Middle frontal gyrus (tissue), 1 donor: ENCODE measurements around the gene DUOXA1.
"Not testable (repeated sequence)": the region's sequence is repeated elsewhere in the genome, so short reads cannot be mapped to it uniquely, and the experiment has no call there.

Source experiments
- DNase-seq: peaks from one replicate; pipeline ENCODE4 v3.0.0-alpha.2; 2015; ENCODE audit warnings: low spot score; ENCODE audit errors: extremely low spot score

The DUOXA1 gene

GRCh38 chr15:45150997-45151396, 21.3 kb upstream of the DUOXA1 start:
- DNase-seq: no peak

GRCh38 chr15:45150481-45150880, 20.8 kb upstream of the DUOXA1 start:
- no peak for DNase-seq

GRCh38 chr15:45149060-45149459, 19.4 kb upstream of the DUOXA1 start:
- no peak for DNase-seq

DNA sequence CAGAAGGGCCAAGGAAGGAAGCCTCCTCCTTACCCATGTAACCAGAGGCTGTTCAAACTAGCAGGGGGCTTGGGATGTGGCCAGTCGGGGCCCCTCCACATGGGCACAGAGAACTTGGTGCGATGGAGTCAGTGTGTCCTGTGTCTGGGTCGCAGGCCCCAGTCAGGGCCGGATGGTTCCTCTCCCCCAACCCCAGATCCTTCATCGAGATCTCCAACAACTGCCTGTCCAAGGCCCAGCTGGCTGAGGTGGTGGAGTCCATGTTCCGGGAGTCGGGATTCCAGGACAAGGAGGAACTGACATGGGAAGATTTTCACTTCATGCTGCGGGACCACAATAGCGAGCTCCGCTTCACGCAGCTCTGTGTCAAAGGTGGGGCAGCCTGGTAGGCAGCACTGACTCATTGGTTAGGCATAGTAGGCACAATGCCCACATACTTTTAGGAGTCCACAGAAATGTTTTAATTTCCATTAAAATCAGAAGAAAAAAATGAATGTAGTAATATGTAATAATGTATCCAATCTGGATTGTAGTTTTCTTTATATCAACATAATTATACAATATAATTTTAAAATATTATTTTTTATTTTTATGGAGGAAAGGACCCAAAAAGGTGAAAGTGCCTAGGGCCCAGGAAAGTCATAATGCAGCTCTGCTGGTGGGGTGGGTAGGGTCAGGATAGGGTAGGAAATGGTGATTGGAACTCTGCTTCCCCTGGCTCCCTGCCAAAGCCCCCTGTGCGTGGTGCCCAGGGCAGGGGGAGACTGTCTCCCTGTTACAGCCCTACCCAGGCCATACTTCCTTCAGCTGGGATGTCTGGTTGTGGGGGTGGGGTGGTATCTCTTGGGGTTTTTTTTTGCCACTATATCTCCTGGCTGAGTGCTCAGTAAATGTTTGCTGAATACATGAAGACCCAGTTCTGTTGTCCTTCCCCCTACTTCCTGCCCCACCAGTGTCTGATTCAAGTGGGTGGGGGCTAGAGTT, 18.7 kb upstream of the DUOXA1 start:
- no peak for DNase-seq

DNA sequence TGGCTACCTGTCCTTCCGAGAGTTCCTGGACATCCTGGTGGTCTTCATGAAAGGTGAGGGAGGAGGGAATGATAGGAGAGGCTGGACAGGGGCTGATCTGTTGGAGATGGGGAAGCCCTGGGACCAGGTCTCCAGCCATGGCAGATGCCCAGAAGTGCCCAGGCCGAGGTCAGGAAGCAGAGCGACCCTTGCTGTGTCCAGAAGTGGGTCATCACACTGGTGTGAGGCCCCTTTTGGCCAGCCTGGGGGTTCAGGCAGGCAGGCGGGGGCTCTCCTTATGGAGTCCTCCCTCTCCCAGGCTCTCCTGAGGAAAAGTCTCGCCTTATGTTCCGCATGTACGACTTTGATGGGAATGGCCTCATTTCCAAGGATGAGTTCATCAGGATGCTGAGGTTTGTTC, 17.9 kb upstream of the DUOXA1 start:
- DNase-seq: no peak

- no peak for DNase-seq
These were observed 16.7 kb upstream of the DUOXA1 start for GRCh38 chr15:45146405-45146804.

- DNase-seq: no peak
These were observed 15.1 kb upstream of the DUOXA1 start for GRCh38 chr15:45144775-45145174.

DNA sequence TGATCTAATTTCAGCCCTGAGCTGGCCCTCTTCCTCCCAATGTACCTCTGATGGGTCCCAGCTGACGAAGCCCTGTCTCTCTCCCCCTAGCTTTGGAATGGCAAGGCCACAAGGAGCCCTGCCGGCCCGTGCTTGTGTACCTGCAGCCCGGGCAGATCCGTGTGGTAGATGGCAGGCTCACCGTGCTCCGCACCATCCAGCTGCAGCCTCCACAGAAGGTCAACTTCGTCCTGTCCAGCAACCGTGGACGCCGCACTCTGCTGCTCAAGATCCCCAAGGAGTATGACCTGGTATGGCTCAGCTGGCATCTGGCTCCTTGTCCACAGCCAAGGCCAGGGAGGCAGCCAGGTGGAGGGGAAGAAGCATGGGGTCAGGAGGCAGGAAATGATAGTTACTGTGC, 14.3 kb upstream of the DUOXA1 start:
- DNase-seq: no peak

- no peak for DNase-seq
These were observed 13.4 kb upstream of the DUOXA1 start for GRCh38 chr15:45143056-45143455.

GRCh38 chr15:45141386-45141785, 11.7 kb upstream of the DUOXA1 start:
- DNase-seq: no peak

- DNase-seq: no peak
These were observed 11.0 kb upstream of the DUOXA1 start for GRCh38 chr15:45140557-45141250.

DNA sequence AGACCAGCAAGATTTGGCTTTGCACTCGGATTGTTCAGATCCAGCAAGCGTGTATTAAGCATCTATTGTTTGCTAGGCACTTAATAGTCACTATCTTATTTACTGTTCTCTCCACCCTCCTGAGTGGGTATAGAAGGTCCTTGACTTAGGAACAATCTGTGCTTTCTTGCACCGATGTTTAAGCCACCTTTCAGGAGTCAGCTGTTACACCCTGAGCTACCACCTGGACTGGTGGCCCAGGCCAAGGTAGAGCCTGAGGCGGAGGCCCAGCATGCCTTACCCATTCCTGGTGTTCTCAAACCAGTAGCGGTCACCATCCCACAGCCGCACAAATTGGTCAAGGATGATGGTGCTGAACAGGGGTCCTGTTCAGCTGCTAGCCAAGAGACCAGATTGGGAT, 10.1 kb upstream of the DUOXA1 start:
- DNase-seq: no peak

- DNase-seq: no peak
These were observed 9.4 kb upstream of the DUOXA1 start for GRCh38 chr15:45138814-45139765.

GRCh38 chr15:45137703-45138102, 8.0 kb upstream of the DUOXA1 start:
- no peak for DNase-seq

DNA sequence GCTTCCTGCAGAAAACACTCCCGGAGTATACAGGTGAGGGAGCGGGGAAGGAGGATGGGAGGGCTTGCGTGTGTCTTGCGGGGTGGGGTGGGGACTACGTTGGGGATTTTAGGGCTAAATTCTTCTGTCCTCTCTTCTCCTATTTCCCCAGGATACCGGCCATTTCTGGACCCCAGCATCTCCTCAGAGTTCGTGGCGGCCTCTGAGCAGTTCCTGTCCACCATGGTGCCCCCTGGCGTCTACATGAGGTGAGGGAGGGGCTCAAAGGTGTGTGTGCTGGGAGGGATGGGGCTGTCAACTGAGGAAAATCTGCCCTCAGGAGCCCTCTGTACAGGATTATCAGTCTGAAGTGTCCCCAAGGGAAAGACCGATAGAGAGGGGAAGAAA, 6.7 kb upstream of the DUOXA1 start:
- DNase-seq: no peak

GRCh38 chr15:45135705-45136377, 6.2 kb upstream of the DUOXA1 start:
- DNase-seq: not testable (repeated sequence)

GRCh38 chr15:45134682-45135604, 5.3 kb upstream of the DUOXA1 start:
- DNase-seq: no peak

DNA sequence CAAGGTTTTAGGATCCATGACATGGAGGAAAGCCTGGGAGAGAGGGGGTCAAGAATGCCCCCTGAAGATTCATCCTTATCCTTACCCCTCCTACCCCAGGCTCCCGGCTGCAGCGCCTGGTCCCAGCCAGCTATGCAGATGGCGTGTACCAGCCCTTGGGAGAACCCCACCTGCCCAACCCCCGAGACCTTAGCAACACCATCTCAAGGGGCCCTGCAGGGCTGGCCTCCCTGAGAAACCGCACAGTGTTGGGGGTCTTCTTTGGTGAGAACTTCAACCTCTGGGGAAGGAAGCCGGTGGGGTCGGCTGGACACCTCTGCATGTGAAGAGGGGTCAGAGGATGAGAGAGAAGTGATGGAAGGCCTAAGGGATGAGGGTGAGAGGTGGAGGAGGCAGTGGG, 4.4 kb upstream of the DUOXA1 start:
- DNase-seq: no peak

DNA sequence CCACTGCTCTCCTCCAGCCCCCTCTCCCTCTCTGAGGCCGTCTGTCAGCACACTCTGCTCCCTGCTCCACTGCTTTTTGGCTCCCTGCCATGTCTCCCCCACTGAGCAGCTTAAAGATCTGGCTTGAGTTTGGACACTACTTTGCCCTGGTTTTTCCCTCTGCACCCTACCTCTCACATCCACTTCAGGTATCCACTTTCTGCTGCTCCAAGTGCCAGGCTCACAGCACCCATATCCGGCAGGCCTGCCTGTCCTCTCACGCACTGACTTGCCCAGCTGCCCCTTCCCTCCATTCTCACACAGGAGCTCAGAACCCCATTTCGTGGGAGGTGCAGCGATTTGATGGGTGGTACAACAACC, 3.9 kb upstream of the DUOXA1 start:
- DNase-seq: no peak
